Activated CD4-positive, alpha-beta T cell treated with anti-CD3 and anti-CD28 coated beads, Interleukin-2, Interleukin-6, amounts not matched to agents 100 ng/mL and 50 ng/mL, durations not matched to agents 16 hours and 8 hours (primary cell): ENCODE results near the gene RPS15.
A peak's percentile ranks its signal among the peaks of the same experiment; 100 is the strongest.
"Not testable (repeated sequence)": the region's sequence is repeated elsewhere in the genome, so short reads cannot be mapped to it uniquely, and the experiment has no call there.

Experiments
- DNase-seq: peaks from one replicate; pipeline ENCODE4 v3.0.0-alpha.2; 2020

RPS15 gene

DNA sequence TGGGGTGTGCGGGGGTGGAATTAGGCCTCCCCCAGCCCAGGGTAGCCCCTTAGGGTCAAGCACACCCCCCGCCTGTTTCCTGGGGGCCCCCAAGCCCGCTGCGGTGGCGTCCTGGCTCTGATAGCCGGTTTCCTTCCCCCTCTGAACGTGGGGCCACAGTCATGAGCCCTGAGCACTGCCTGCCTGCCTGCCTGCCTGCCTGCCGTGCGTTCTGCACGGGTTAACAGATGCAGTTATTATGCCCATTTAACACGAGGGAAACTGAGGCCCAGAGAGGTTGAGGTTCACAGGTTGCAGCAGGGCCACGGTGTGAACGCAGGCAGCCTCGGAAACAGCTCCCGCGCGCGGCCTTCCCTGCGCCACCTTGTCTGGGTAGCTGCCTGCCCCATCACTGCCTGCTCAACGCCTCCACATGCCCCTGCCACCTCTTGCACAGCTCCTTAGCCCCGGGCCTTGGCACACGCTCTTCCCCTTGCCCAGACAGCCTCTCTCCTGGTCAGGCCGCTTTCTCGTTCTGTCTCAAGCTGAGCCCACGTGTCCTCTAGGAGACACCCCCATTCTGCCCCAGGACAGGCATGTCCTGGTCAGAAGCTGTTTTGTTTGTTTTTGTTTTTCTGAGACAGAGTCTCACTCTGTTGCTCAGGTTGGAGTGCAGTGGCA lies 35.7 kb upstream of the RPS15 start:
- DNase-seq = no peak

GRCh38 chr19:1406774-1407527 lies 31.2 kb upstream of the RPS15 start:
- peak; percentile 100 for DNase-seq

GRCh38 chr19:1407528-1408299 lies 30.5 kb upstream of the RPS15 start, which contains the start of gene DAZAP1:
TSS of gene DAZAP1 (plus strand) at chr19:1407586. CDS start at chr19:1407774, 188 bp downstream.
- DNase-seq = peak; percentile 23

DNA sequence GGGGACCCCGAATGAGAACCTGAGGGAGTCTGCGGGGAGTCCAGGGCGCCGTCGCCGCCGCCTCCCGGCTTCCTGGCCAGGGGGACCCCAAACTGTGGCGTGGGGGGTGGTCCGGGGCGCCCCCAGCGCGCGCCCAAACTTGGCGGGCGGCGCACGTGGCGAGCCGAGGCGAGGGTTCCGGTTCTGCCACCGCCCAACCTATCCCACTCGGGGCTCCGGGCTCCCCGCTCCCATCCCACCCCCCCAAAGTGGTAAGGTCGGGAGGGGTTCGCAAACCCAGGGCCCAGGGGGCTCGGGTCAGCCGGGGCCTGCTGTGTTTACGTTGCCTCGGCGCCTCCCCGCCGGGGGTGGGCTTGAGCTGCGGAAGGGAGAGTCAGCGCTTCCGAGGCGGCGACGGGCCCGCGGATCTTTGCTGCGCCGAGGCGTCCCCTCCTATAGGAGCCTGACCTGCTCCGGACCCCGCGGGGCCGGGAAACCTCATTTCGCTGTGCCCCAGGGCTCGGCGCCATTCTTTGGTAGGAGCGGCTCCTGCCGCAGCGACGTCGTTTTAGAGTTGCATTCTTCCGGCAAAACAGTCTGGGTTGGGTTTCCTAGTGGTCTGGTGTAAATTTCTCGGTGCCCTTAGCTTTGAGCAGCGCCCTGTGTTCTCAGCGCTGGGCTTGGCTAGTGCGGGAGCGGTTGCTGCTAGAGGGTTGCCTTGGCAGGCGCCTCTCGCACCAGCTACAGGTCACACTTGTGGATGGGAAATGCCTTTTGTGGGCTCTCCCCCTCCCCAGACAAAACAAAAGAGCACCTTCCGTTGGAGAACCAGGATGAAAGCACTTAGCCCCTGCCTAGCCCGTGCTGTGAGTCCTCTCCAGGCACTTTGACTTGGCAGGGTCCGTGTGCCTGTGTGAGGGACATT lies 29.6 kb upstream of the RPS15 start:
- peak; percentile 69 for DNase-seq

GRCh38 chr19:1409204-1410005 lies 28.8 kb upstream of the RPS15 start:
- no peak for DNase-seq

GRCh38 chr19:1410136-1410786 lies 27.9 kb upstream of the RPS15 start:
- DNase-seq = peak; percentile 42

- no peak for DNase-seq
Measured at GRCh38 chr19:1410789-1411188, 27.4 kb upstream of the RPS15 start.

DNA sequence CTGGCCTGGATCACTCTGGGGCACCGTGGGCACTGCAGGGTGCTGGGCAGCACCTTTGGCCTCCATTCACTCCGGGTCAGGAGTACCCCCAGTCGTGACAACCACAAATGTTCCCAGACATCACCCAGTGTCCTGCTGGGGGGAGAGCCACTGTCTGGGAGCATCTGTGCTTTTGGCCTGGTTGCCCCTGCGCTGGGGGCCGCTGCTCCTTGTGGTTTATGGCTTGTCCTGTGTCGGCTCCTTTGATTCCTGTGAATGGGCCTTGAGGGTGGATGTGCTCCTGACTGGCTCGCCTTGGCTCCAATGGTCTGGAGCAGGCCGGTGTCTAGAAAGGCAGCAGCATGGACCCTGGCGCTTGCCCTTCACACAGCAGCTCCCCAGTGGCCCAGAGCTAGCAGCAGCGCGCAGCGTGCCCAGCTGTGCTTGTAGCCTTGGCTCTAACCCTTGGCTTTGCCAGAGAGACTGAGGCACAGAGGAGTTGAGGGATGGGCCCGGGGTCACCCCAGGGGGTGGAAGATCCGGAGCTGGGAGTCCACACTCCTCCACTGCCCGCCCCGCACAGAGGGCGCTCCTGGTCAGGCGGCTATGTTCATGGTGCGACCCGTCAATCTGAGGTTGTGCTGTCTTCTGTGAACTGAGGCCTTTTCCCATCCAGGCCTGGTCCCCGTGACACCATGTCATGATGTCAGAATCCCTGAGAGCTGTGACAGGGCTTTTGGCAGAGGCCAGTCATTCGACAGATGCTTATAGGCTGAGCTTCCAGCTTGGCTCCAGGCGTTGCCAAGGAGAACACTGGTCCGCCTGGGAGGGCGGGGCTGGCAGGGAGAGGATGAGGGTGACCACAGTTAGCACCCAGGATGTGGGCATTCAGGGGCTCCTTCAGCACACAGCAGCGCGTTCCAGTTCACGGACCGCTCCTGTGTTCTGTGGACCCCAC lies 26.7 kb upstream of the RPS15 start:
- peak; percentile 44 for DNase-seq

DNA sequence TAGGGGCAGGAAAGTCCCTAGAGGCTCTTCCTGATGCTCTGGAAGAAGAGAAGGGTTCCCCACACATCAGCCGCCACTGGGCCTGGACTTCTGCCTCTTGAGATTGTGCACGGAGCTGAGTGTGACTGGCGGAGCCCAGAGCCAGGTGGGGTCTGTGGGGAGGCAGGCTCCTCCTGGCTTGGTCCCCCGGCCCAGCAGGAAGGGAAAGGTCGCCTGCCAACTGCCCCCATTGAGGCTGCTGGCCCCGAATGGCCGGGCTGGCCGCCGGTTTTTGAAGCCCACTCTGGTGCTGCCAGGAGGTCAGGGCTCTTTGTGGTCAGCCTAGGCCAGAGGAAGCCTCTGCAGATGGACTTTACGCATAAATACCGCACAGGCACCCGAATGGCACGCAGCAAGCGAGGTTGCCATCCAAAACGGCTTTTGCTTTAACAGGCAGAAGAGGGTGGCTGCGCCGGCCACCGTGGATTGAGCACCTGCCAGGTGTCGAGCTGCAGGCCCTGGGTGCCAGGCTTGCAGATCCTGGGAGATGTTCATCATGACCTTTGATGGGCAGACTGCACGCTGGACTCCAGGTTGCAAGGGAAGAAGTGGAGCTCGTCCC lies 25.8 kb upstream of the RPS15 start:
- no peak for DNase-seq

DNA sequence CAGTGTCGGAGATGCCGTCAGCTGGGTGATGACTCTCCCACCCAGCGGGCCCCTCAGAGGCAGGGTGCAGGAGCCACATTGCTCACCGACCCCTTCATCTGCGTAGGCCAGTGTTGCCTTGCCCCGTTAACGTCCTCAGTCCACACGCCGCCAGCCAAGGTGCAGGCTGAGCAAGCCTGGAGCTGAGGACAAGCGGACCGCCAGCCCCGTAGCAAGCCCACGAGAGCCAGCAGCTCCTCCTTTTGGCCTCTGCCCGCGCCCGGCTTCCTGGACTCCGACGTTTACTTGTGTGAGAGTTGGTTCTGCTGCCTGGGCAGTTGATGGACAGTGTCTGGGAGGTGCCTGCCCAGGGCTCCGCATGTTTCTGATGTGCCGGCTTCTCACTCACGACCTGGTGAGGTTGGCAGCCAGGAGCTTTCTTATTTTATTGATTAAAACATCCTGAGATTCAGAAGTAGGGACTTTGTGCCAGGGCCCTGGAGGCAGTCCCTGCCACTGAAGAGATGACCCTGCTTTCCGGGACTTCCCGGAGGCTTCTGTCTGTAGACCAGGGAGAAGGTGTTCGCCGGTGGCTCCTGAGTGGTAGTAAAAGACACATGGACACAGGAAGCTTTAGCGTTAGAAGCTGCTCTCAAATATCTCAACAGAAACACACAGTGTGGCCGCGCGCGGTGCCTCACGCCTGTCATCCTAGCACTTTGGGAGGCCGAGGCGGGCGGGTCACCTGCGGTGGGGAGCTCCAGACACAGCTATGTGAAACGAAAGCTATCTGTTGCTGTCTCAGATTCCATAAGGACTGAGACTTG lies 25.0 kb upstream of the RPS15 start:
- no peak for DNase-seq

DNA sequence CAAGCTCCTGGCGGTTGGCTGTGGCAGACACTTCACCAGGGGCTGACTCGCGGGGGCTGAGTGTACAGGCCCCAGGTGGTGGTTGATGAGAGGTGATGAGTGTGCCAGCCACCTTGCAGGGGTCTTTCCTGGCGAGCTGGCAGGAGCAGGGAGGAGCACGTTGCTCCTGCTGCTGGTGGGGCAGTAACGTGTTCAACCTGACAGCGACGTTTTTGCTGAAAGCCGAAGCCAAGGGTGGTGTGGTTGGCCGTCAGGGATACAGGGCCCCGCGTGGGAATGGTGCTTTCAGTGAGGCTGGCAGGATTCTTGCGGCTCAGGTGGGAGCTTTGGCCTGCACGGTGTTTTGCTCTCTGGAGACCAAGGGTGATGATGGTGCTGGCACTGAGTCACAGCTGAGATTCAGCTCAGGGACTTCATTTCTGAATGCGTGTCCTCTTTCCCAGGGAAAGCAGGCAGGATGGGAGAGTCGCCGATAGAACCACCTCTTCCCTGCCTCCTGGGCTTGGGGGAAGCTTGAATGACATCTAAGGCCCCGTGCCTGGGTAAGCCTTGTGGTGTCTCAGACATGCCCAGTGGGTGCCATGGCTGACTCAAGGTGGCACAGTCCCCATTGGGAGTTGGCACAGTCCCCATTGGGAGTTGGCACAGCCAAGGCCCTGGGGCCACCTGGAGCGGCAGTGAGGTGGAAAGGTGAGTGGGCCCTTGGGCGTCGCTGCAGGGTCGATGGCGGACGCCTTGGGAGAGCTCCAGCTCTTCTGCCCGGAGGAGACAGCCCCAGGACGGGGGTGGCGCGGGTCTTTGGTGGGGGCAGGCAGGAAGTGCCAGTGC lies 22.0 kb upstream of the RPS15 start:
- DNase-seq = no peak

DNA sequence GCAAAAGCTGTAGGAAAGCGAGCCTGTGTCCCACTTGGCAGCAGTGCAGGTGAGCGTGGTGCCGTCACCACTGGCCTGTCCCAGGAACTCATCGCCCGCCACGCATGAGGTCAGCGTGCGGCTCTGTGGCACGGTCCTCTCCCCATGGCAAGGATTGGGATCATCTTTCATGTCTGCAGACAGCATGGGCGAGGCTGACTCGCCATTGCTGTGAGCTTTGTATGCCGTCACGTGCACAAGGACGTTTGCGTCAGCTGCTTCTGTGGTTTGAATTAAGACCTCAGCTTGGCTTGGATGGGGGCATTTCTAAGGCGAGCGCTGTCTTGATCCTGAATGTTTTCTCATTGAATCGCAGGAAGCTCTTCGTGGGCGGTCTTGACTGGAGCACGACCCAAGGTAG lies 21.1 kb upstream of the RPS15 start:
- DNase-seq = no peak

DNA sequence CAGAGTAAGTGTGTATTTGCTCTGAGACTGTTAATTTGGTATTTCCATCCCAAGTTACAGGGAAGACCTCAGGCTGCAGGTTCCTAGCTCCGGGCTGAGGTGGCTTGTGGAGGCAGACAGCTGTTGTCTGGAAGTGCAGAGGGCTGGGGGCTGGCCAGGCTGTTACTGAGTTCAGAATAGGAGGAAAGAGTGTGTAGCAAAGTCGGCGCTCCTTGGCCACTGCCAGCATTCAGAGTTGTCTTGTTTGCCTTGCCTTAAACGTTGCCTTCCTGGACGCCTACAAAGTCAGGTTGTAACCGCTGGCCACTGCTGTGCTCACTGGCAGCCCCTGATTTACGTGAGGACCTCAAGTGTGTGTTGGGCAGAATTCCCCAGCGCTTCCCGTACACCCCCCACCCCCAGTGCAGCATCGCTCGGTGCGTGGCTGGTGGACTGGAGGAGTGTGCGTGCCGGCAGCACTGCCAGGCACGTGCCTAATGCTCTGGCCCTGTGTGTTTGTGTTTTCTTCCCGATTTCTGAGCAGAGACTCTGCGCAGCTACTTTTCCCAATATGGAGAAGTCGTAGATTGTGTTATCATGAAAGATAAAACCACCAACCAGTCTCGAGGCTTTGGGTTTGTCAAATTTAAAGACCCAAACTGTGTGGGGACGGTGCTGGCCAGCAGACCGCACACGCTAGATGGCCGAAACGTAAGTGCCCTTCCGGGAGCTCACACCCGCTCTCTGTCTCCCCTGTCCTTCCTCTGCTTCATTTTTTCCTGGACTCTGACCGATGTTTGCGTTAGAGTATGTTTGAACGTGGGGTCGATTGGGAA lies 20.3 kb upstream of the RPS15 start:
- no peak for DNase-seq

DNA sequence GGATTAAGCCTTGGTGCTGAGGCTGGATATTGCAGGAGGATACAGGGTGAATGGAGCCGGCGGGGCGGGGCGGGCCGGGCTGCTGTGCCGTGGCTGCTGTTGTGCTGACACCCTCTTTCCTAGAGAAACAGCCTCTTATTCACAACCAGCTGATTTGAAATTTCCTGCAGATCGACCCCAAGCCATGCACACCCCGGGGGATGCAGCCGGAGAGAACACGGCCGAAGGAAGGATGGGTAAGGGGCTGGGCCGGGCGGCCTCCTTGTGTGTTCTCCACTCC lies 19.8 kb upstream of the RPS15 start:
- no peak for DNase-seq

DNA sequence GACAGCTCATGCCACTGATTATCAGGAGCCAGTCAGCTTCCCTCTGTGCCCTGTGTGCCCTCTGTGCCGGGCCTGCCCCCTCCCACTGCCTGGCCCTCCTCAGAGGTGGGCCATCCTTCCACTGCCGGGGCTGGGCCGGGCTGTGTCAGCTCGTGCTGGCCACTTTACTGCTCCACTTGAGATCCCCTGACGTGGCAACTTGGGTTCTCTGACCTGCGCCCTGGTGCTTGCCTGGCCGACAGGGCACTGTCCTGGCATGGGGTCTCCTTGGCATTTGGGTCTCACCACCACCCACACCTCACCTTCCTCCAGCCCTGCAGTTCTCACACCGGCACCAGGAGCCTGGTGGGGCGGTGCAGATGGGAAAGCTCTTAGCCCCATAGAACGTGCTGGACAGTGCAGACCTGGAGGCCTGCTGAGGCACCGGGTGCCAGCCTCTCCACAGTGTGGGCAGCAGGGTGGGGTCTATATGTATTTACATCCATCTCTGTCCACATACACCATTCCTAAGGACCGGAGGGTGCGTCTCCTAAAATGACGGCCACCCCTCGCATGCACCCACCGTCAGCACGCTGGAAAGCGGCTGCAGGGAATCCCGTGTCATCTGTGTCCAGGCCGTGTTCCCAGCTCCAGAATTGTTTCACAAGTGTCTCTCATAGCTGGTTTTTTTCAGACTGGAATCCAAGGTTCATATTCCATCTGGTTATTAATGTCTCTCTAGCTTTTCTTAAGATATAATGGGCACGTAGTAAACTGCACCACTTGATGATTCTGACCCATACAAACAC lies 19.1 kb upstream of the RPS15 start:
- DNase-seq = no peak

DNA sequence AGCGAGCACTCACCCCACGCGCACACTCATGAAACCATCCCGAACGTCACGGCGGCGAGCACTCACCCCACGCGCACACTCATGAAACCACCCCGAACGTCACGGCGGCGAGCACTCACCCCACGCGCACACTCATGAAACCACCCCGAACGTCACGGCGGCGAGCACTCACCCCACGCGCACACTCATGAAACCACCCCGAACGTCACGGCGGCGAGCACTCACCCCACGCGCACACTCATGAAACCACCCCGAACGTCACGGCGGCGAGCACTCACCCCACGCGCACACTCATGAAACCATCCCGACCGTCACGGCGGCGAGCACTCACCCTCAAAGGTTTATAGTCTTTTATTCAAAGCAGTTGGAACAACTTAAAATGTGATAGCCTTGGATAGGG lies 18.1 kb upstream of the RPS15 start:
- DNase-seq = not testable (repeated sequence)
